GM23248 (cell line): Measurements from ENCODE around the gene PRIM1. TPM values are rescaled to one million over a fixed set of nuclear protein-coding genes. Genes with fewer than 3 reads are reported as not detected.
A peak's percentile ranks its signal among the peaks of the same experiment; 100 is the strongest.

ENCODE experiments used
- DNase-seq: peaks from one replicate; pipeline ENCODE4 v3.0.0-alpha.2; 2015
- H2AFZ ChIP-seq: fragments of 200-600 bp; sonication (generic); 2 replicates; pipeline ENCODE4 v1.6.1; 2016; ENCODE audit warnings: antibody characterized with exemption
- H3F3A ChIP-seq: fragments of 200-600 bp; sonication (generic); 2 replicates; pipeline ENCODE4 v1.6.1; 2016; ENCODE audit warnings: mild to moderate bottlenecking, antibody characterized with exemption, mixed run types; ENCODE audit not compliant: insufficient read depth
- H3K27ac ChIP-seq: fragments of 200-600 bp; sonication (generic); 2 replicates; pipeline ENCODE4 v1.5.1; 2016; ENCODE audit warnings: mild to moderate bottlenecking
- H3K27me3 ChIP-seq: fragments of 200-600 bp; sonication (generic); replicated peaks from 2 replicates; pipeline ENCODE4 v1.6.1; 2016; ENCODE audit warnings: mild to moderate bottlenecking; ENCODE audit not compliant: insufficient read depth
- H3K36me3 ChIP-seq: fragments of 200-600 bp; sonication (generic); 2 replicates; pipeline ENCODE4 v1.6.1; 2016; ENCODE audit warnings: low read depth, mild to moderate bottlenecking
- H3K4me1 ChIP-seq: fragments of 200-600 bp; sonication (generic); 2 replicates; pipeline ENCODE4 v1.6.1; 2016; ENCODE audit warnings: mild to moderate bottlenecking; ENCODE audit not compliant: insufficient read depth
- H3K4me2 ChIP-seq: fragments of 200-600 bp; sonication (generic); one replicate; pipeline ENCODE4 v1.6.1; 2016; ENCODE audit warnings: mild to moderate bottlenecking; ENCODE audit not compliant: unreplicated experiment
- H3K4me3 ChIP-seq: fragments of 200-600 bp; sonication (generic); 2 replicates; pipeline ENCODE4 v1.5.1; 2016; ENCODE audit warnings: mild to moderate bottlenecking
- H3K79me2 ChIP-seq: fragments of 200-600 bp; sonication (generic); 2 replicates; pipeline ENCODE4 v1.6.1; 2016; ENCODE audit warnings: mild to moderate bottlenecking; ENCODE audit not compliant: insufficient read depth
- H3K9ac ChIP-seq: fragments of 200-600 bp; sonication (generic); 2 replicates; pipeline ENCODE4 v1.6.1; 2016; ENCODE audit warnings: mild to moderate bottlenecking
- H3K9me2 ChIP-seq: fragments of 200-600 bp; sonication (generic); 2 replicates; pipeline ENCODE4 v1.6.1; 2016; ENCODE audit warnings: mixed run types, mild to moderate bottlenecking, moderate library complexity; ENCODE audit not compliant: insufficient read depth
- H3K9me3 ChIP-seq: fragments of 200-600 bp; sonication (generic); one replicate; pipeline ENCODE4 v1.6.1; 2017; ENCODE audit warnings: low read depth
- H4K20me1 ChIP-seq: fragments of 200-600 bp; sonication (generic); 2 replicates; pipeline ENCODE4 v1.6.0; 2016; ENCODE audit not compliant: insufficient read depth
- EZH2 ChIP-seq: fragments of 200-600 bp; sonication (generic); IDR thresholded peaks from 2 replicates; pipeline ENCODE4 v1.6.1; 2018; ENCODE audit warnings: antibody characterized with exemption, mild to moderate bottlenecking; ENCODE audit not compliant: insufficient read depth, poor library complexity, severe bottlenecking
- EZH2phosphoT487 ChIP-seq: fragments of 200-600 bp; sonication (generic); IDR thresholded peaks from 2 replicates; pipeline ENCODE4 v1.6.1; 2018; ENCODE audit warnings: antibody characterized with exemption, moderate library complexity, mild to moderate bottlenecking, low read depth; ENCODE audit not compliant: insufficient read depth
- WGBS, 2 experiments: methylation state at CpG; one replicate each; pipeline ENCODE4 v1.1.6; 2015 to 2017; ENCODE audit warnings: low lambda C conversion rate in 2 of 2, low coverage in 1 of 2; ENCODE audit errors: missing lambda C conversion rate in 2 of 2; 5-methylcytosine and 5-hydroxymethylcytosine counted together
- in situ Hi-C: fragments of 300-500 bp; cut with MboI; formaldehyde crosslinking; loops from 2 replicates; pipeline ENCODE4 v1.15.0; 2020
- polyA plus RNA-seq: library from polyadenylated mRNA; unstranded; fragments of >200 nt; fragmentation: Nextera tagmentation; extraction: Ambion mirVana; gene quantifications from 2 replicates; pipeline ENCODE4 v1.2.1, GENCODE V29; 2016
- total RNA-seq: library from RNA; depleted of rRNA; stranded (reverse); fragments of >200 nt; shearing (Covaris generic); gene quantifications from 2 replicates; pipeline ENCODE4 v1.2.3, GENCODE V29; 2014

Gene PRIM1
- total and polyA plus RNA-seq, 2 experiments from 2014 or later, result 6.1 to 8.7 TPM

DNA sequence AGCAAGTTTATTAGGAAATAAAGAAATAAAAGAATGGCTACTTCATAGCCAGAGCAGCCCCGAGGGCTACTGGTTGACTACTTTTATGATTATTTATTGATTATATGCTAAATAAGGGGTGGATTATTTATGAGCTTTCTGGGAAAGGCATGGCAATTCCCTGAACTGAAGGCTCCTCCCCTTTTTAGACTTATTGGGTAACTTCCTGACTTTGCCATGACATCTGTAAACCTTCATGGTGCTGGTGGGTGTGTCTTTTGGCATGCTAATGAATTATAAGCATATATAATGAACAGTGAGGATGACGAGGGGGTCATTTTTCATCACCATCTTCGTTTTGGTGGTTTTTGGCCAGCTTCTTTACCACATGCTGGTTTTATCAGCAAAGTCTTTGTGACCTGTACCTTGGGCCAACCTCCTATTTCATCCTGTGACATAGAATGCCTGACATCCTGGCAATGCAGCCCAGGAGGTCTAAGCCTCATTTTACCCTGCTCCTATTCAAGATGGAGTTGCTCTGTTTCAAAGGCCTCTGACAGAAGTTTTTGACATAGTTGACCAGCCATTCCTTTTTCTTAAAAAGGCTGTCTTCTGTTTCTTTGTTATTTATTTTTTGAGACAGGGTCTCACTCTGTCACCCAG lies 53.0 kb downstream of the PRIM1 start:
- in situ Hi-C loops, result no loop called here
- no peak overlapping the region for H3K4me2 ChIP-seq
- no peaks in the 10 kb centered on the region for H3K79me2 ChIP-seq
- no peak for DNase-seq
- no peaks in the 10 kb centered on the region for H3K9me2 ChIP-seq
- no peaks in the 10 kb centered on the region for H3K36me3 ChIP-seq
- 41 to 44% methylated on average over 3 of the region's 3 CpGs for WGBS, 2 experiments
- no peak overlapping the region for H2AFZ ChIP-seq
- H3K27me3 ChIP-seq, result no peaks in the 10 kb centered on the region
- no peaks in the 10 kb centered on the region for H3F3A ChIP-seq
- H3K9me3 ChIP-seq, result no peaks in the 10 kb centered on the region
- no peak overlapping the region for H3K27ac ChIP-seq
- H4K20me1 ChIP-seq, result no peaks in the 10 kb centered on the region
- no peak for TF ChIP-seq EZH2phosphoT487
- no peak overlapping the region for H3K4me3 ChIP-seq
- H3K9ac ChIP-seq, result no peak overlapping the region
- H3K4me1 ChIP-seq, result no peaks in the 10 kb centered on the region

DNA sequence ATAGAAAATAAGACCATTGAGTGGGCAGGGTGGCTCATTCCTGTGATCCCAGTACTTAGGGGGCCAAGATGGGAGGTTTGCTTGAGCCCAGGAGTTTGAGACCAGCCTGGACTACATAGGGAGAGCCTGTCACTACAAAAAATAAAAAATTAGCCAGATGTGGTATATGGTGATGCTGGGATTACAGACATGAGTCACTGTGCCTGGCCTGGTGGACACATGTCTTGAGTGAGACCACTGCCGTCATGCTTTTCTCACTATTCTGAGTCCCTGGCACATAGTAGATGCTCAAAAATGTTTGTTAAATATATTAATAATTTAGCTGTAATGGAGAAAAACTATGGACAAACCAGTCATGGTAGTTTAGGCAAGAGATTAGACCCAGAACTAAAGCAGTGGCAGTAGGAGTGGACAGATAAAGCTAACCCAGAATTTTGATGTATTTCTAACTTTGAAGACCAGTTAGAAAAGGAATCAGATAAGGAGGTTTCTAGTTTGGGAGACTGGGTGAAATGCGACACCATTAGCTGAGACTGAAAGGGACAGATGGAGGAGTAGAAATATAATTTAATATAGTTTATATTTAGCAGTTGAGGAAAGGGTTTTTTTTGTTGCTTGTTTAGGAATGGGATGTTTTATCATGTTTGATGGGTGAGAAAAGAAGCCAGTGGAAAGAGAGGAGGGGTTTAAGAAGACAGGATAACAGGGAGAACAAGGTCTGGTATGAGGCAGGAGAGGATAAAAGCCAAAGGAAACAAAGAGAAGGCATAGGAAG lies 56.6 kb downstream of the PRIM1 start:
- Histone ChIP-seq H3K9me2 (no peaks in the 10 kb centered on the region), H3K36me3 (no peaks in the 10 kb centered on the region), H3K9me3 (no peaks in the 10 kb centered on the region), H2AFZ (no peak overlapping the region), H3K9ac (no peak overlapping the region), H3K4me3 (no peak overlapping the region), H3K79me2 (no peaks in the 10 kb centered on the region), H3K4me1 (no peaks in the 10 kb centered on the region), H3K4me2 (no peak overlapping the region), H4K20me1 (no peaks in the 10 kb centered on the region), H3F3A (no peaks in the 10 kb centered on the region), H3K27me3 (no peaks in the 10 kb centered on the region), H3K27ac (0 out of 2 replicates have a peak overlapping the region, but pooled peaks have one; percentile 6)
- DNase-seq, result peak; percentile 43
- TF ChIP-seq EZH2phosphoT487 (no peak), EZH2 (no peak)
- in situ Hi-C loops, result no loop called here
- 59 to 60% methylated on average over 2 of the region's 2 CpGs for WGBS, 2 experiments

DNA sequence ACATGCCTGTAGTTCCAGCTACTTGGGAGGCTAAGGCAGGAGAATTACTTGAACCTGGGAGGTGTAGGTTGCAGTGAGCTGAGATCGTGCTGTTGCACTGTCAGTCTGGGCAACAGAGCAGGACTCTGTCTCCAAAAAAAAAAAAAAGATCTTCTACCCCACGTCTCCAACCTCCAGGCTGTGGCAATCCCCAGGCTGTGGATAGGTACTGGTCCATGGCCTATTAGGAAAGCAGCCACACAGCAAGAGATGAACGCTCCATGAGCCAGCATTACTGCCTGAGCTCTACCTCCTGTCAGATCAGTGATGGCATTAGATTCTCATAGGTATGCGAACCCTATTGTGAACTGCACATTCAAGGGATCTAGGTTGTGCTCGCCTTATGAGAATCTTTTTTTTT lies 58.0 kb downstream of the PRIM1 start:
- H3K9ac ChIP-seq, result no peak overlapping the region
- in situ Hi-C loops, result no loop called here
- no peaks in the 10 kb centered on the region for H3K27me3 ChIP-seq
- H3K4me3 ChIP-seq, result no peak overlapping the region
- H3K9me2 ChIP-seq, result no peaks in the 10 kb centered on the region
- TF ChIP-seq EZH2phosphoT487, result no peak
- no peak for TF ChIP-seq EZH2
- no peaks in the 10 kb centered on the region for H3K36me3 ChIP-seq
- no peaks in the 10 kb centered on the region for H4K20me1 ChIP-seq
- no peak overlapping the region for H3K27ac ChIP-seq
- DNase-seq, result no peak
- H3K9me3 ChIP-seq, result no peaks in the 10 kb centered on the region
- WGBS, 2 experiments, result 70 to 79% methylated on average over 5 of the region's 5 CpGs
- no peak overlapping the region for H2AFZ ChIP-seq
- H3K4me2 ChIP-seq, result no peak overlapping the region
- H3K4me1 ChIP-seq, result no peaks in the 10 kb centered on the region
- no peaks in the 10 kb centered on the region for H3K79me2 ChIP-seq
- H3F3A ChIP-seq, result peaks cover 1% of the 10 kb centered on the region

DNA sequence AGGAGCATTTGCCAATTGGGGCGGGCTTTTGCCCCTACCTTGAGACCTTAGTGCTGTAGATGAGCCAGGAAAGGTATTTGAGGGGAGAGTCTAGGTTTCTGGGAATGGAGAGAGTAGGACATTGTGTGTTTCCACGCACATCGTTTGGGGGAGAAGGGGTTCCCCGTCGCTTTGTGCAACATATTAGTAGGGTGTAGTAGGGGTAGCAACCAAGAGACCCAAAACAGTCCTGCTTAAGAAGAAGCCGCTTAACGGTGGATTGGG lies 63.3 kb downstream of the PRIM1 start:
- H3K27ac ChIP-seq, result peak overlapping the region; percentile 97
- H3K9ac ChIP-seq, result peak overlapping the region; percentile 97
- DNase-seq, result no peak
- peaks cover 41% of the 10 kb centered on the region for H3K79me2 ChIP-seq
- peaks cover 14% of the 10 kb centered on the region for H3K4me1 ChIP-seq
- H3K36me3 ChIP-seq, result no peaks in the 10 kb centered on the region
- peaks cover 3% of the 10 kb centered on the region; the same call in 1 of the 2 replicates for H4K20me1 ChIP-seq
- peak overlapping the region; percentile 98 for H3K4me3 ChIP-seq
- peak overlapping the region; percentile 94 for H3K4me2 ChIP-seq
- H3F3A ChIP-seq, result peaks cover 23% of the 10 kb centered on the region
- TF ChIP-seq EZH2phosphoT487, result no peak
- no peak for TF ChIP-seq EZH2
- no peaks in the 10 kb centered on the region for H3K9me2 ChIP-seq
- 2 to 6% methylated on average over 7 of the region's 7 CpGs for WGBS, 2 experiments
- in situ Hi-C loops, result no loop called here
- H2AFZ ChIP-seq, result peak overlapping the region; percentile 89
- H3K27me3 ChIP-seq, result no peaks in the 10 kb centered on the region
- no peaks in the 10 kb centered on the region for H3K9me3 ChIP-seq
